ENCODE measurements around the gene DUSP5.
"Not testable (repeated sequence)": the region's sequence is repeated elsewhere in the genome, so short reads cannot be mapped to it uniquely, and the experiment has no call there.

DUSP5 gene

GRCh38 chr10:110523736-110524135 lies 26.0 kb downstream of the DUSP5 start:
- DNase-seq = no peak

GRCh38 chr10:110524179-110524858 lies 26.6 kb downstream of the DUSP5 start:
- no peak for DNase-seq

GRCh38 chr10:110524859-110525232 lies 27.1 kb downstream of the DUSP5 start:
- no peak for DNase-seq

- DNase-seq = no peak
Observed at GRCh38 chr10:110525349-110526260, 27.9 kb downstream of the DUSP5 start.

- no peak for DNase-seq
Observed at GRCh38 chr10:110527731-110528171, 30.0 kb downstream of the DUSP5 start.

GRCh38 chr10:110528224-110528996 lies 30.7 kb downstream of the DUSP5 start:
- no peak for DNase-seq

- DNase-seq = not testable (repeated sequence)
Observed at GRCh38 chr10:110528997-110529524, 31.4 kb downstream of the DUSP5 start.

GRCh38 chr10:110529596-110530011 lies 31.9 kb downstream of the DUSP5 start:
- DNase-seq = no peak

- no peak for DNase-seq
Observed at GRCh38 chr10:110530131-110530831, 32.6 kb downstream of the DUSP5 start.

- DNase-seq = no peak
Observed at GRCh38 chr10:110531687-110532086, 34.0 kb downstream of the DUSP5 start.

- not testable (repeated sequence) for DNase-seq
Observed at GRCh38 chr10:110532628-110533027, 34.9 kb downstream of the DUSP5 start.

- no peak for DNase-seq
Observed at GRCh38 chr10:110533149-110533548, 35.4 kb downstream of the DUSP5 start.

- no peak for DNase-seq
Observed at GRCh38 chr10:110534571-110534970, 36.9 kb downstream of the DUSP5 start.

GRCh38 chr10:110535958-110536891 lies 38.5 kb downstream of the DUSP5 start:
- DNase-seq = peak; percentile 48

GRCh38 chr10:110539091-110539490 lies 41.4 kb downstream of the DUSP5 start:
- no peak for DNase-seq

- no peak for DNase-seq
Observed at GRCh38 chr10:110540031-110540430, 42.3 kb downstream of the DUSP5 start.

- no peak for DNase-seq
Observed at GRCh38 chr10:110544958-110545537, 47.3 kb downstream of the DUSP5 start.

GRCh38 chr10:110546077-110546476 lies 48.4 kb downstream of the DUSP5 start:
- DNase-seq = no peak

- no peak for DNase-seq
Observed at GRCh38 chr10:110546499-110547110, 48.9 kb downstream of the DUSP5 start.

GRCh38 chr10:110547139-110547761 lies 49.5 kb downstream of the DUSP5 start:
- DNase-seq = no peak

All from CD4-positive, alpha-beta T cell treated with Interleukin-17A for 4 hours (primary cell).